NCI-H1694 (cell line): ENCODE results near the gene ANKS1A.
"Not testable (repeated sequence)": the region's sequence is repeated elsewhere in the genome, so short reads cannot be mapped to it uniquely, and the experiment has no call there.

Source experiments
- DNase-seq: peaks from one replicate; lab custom pipeline; 2025; lab: John Stamatoyannopoulos, UW

The ANKS1A gene

DNA sequence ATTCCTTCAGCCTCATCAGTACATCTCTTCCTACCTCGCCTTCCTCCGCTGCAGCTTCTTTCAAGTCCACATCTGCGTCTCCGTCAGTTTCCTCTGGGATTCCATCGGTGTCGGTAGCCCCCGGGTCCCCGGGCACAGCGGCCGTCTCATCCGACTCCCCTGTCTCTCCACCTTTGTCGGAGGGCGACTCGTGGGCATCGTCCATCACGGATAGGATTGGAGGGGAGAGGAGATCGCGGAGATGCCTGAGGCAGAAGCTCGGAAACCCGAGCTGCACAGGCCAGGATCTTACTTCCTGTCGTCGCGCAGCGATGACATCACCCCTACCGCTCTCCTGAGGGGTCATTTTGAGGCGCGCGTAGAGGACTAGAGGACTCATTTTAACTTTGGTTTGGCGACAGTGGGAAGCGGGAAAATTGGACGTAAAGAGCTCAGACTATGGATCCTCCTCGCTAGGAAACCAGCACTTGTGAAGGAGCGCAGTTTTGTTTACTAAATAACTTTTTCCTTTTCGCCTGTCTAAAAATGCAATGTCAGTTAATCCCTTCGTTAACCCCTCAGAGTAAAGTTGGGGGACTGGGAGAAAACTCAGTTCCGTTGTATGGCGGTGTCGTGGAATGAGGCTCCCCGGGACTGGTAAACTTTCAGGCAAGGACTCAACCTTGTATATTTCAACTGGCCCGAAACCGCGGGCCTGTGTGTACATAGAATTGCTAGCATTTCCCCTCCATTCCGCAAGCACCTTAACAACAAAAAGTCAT lies 1.1 kb upstream of the ANKS1A start, which contains the start of gene TAF11:
TSS of gene TAF11 (minus strand) at position 290 of the 761 bp plus-strand sequence. CDS start at position 205, 85 bp downstream.
- peak; percentile 90 for DNase-seq

DNA sequence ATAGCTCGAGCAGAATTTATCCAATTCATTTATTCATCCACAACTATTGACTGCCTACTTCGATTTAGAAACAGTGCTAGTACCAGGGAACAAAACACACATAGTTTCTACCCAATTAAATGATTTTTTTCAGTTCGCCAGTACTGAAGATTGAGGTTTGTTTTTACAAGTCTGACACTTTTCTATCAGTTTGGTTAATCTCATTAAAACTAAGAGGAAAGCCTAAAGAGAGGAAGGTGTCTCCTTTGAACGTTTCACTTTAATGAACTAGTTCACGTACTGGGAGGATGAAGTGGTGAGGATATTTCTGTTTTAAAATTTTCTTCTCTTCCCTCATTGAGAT lies 570 bp upstream of the ANKS1A start:
- no peak for DNase-seq

DNA sequence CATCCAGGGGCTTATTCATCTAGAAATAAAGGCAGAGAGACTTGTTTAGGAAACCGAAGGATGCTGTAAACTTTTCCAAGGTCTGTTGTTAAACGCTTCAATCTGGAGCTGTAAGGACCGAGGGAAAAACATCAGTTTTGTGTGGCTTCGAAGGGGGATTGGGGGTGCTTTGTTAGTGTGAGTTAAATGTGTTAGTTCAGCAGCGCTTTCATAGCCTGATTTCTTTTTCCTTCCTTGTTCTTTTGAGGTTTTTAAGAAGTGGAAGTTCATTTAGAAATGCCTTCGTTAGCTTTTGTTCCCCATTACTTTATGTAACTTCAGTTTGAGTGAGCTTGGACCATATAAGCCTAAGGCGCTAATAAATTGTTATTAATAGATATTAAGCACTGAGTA lies 1.5 kb downstream of the ANKS1A start:
- no peak for DNase-seq

DNA sequence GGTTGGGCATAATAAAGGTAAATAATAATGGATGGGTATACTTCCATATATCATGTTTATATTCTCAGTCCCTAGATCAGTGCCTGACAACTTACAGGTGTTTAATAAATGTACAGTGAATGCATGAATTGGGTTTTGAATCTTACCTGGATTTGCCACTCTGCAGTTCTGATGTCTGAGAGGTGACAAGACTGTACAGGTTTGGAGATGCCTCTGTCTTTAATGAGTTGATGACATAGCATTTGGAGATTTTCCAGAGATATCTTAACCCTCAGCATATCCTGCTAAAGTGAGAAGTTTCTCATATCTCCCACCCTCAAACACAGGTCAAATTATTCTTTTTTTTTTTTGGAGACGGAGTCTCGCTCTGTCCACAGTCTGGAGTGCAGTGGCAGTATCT lies 2.2 kb downstream of the ANKS1A start:
- no peak for DNase-seq

DNA sequence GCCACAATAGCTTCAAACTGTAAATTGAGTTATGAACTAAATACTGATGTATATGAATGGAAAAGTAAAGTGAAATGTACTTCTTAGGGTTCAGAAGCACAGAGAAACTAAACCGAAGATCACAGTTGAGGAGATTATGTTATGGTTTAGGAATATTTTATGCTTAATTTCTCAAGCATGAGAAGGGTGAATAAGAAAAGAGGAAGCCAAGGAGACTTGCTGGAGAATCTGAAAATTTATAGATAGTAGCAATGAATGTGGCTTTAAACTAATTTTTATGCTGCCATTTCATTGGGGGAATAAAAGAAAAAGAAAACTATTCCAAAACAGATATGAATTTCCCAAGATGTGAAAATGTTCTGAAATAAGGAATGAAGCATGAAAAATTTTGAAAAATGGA lies 5.6 kb downstream of the ANKS1A start:
- DNase-seq: no peak

DNA sequence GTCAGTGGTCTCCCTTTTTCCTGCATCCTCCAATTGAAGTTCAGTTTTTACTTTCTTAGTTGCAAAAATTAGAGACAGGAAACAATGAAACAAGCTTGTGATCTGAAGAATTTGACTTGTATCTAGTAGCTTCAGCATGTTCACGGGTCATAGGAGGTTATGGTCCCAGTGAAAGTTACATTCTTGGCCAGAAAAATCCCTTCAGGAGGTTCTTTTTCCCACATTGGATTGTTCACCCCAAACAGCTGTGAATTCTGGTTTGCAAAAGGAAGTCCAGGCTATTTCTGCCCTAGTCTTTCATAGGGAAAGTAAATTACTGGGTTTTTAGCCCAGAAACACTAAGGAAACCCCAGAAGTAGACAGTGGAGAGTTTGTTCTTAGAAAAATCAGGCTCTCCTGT lies 8.1 kb downstream of the ANKS1A start:
- DNase-seq: no peak

DNA sequence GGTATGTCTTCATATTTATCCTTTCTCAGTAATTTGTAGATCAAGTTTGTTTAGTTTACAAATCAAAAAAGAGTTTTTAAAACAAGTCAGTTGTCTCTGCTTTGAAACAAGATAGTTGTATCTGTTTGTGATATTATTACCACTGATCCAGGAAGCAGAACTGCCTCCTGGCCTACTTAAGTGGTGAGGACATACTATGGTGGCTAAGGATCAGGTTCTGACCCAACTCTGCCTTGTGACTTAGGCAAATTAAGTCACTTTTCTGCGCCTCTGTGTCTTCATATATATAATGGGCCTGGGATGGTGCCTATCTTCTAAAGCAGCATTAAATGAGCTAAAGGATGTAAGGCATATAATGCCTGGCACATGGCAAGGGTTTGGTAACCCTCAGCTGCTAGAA lies 8.7 kb downstream of the ANKS1A start:
- DNase-seq: no peak

DNA sequence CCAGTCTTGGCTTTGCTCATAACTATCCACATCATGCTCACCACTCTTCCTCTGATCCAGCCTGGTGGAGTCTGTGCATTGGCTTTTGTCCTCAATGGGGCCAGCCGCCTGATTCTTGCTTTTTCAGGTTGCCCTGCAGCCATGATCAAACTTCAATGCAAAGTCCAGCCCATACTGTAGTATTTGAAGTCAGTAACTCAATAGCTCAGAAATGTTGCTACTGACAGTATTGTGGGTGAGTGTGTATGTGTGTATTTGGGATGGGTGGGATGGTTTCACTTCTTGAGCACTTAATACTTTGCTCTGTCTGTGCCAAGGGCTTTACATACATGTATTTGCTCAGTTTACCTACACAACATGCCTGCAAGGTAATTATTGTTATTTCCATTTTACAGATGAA lies 10.7 kb downstream of the ANKS1A start:
- DNase-seq: not testable (repeated sequence)

DNA sequence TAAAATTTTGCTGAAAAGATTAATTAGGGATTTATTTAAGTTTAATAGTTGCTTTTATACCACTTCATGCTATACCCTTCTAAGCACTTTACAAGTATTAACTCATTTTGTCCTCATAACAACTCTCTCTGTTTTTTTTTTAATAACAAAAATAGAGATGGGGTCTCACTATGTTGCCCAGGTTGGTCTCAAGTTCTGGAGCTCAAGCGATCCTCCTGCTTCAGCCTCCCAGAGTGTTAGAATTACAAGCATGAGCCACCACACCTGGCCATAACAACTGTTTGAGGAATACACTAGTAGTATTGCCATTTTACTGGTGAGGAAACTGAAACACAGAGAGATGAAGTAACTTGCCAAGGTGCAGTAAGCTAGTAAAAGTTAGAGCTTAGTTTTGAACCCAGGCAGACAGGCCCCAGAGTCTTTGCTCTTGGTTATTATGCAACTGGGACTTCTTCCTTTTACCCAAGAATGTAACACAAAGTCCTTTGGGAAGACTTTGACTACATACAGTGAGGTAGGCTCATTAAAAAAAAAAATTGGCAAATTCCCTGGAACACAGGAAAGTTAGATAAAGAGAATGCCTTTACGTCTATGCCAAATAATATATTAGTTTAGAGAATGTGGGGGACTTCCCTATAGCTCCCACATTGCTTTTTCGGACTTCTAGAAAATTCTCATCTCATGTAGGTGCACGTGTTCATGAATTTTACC lies 11.4 kb downstream of the ANKS1A start:
- no peak for DNase-seq

DNA sequence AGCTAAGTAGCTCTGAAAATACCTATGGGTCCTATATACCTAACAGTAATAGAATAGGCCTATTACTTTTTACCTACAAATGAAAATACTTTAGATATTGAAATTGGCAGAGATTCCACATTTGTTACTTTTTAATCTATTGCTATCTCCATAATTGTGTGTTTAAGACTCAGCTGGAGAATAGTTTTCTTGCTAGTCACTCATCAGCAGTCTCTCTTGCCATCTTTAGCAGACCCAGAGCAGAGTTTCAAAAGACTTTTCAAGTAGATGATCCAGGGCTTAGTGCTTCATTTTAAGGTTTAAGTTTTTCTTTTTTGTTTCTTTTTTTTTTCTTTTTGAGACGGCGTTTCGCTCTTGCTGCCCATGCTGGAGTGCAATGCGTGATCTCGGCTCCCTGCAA lies 12.9 kb downstream of the ANKS1A start:
- no peak for DNase-seq

DNA sequence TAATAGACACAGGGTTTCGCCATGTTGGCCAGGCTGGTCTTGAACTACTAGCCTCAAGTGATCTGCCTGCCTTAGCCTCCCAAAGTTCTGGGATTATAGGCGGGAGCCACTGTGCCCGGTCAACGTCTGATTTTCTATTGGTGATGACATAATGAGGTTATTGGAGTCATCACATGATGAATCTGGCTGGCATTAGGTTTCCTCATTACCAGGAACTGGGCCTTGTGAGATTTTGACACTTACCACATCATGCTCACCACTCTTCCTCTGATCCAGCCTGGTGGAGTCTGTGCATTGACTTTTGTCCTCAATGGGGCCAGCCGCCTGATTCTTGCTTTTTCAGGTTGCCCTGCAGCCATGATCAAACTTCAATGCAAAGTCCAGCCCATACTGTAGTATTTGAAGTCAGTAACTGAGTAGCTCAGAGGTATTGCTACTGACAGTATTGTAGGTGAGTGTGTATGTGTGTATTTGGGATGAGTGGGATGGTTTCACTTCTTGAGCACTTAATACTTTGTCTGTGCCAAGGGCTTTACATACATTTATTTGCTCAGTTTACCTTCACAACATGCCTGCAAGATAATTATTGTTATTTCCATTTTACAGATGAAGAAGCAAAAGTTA lies 16.0 kb downstream of the ANKS1A start:
- DNase-seq: no peak

DNA sequence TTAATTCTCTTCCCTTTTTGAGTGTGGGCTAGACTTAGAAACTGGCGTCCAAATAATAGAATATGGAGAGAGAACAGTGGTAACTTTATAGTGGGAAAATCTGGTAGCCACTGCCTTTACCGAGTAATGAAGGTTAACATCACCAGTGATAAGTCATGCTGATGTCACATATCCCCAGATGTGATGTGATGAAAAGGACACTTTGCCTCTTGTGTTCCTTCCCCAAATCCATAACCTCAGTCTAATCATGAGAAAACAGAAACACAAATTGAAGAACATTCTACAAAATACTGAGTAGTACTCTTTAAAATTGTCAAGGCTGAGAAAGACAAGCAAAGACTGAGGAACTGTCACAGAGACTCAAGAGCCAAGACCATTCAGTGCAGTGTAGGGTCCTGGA lies 17.8 kb downstream of the ANKS1A start:
- no peak for DNase-seq

DNA sequence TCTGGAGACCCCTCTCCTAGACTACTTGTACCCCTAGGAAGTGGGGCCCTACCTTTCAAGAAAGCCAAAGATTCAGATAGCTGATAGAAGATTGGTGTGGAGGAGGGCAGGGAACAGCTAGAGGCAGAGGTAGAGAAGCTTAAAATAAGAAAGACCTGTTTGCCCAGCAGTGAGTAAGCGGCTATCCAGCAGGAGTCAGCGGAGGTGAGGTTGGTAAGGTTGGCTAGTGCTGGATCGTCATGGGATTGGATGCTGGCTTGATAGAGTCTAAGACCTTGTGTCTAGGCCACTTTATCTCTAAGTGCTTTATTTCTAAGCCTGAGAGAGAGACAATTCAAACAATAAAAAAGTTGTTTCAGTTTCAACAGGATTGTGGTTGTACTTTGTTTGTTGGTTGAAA lies 19.1 kb downstream of the ANKS1A start:
- DNase-seq: no peak

DNA sequence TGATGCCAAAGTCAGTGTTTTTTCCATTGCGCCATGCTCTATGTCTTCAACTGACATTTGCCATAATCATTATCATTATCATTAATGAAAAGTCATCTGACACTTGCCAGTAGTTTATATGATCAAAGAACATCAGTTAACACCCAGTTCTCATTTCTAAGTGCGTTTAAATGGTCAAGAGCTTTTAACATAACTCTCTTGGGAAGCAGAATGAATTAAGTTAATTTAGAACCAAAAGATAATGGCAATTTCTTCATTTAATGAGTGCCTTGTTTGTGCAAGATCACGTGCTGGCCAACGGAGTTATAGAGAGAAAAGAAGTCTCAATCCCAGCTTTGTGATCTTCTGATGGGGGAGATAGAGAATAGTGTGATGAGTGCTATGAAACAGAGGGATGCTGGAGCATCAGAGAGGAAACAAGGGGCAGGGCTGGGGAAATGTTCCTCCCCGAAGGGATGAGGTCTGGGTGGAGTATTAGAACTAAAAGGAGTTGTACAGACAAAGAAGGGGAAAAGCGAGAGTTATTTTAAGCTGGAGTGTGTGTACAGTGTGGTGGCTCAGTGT lies 20.3 kb downstream of the ANKS1A start:
- no peak for DNase-seq

DNA sequence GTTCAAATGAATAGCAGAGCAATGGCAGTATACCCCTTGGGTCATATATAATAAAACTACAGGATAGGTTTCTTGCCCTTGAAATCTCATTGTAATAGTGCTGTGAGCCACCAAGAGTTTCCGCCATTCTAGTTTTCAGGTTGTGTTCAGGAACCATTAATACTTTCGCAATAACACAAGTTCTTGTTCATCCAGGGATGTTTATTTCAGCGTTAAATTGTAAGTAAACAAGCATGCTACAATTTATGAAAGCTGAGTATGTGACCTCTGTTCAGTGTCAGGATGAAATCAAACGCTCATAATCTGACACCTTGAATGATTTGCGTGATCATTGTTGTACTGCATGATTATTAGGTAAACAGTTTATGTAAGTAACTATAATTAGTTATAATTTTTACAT lies 22.8 kb downstream of the ANKS1A start:
- DNase-seq: no peak

DNA sequence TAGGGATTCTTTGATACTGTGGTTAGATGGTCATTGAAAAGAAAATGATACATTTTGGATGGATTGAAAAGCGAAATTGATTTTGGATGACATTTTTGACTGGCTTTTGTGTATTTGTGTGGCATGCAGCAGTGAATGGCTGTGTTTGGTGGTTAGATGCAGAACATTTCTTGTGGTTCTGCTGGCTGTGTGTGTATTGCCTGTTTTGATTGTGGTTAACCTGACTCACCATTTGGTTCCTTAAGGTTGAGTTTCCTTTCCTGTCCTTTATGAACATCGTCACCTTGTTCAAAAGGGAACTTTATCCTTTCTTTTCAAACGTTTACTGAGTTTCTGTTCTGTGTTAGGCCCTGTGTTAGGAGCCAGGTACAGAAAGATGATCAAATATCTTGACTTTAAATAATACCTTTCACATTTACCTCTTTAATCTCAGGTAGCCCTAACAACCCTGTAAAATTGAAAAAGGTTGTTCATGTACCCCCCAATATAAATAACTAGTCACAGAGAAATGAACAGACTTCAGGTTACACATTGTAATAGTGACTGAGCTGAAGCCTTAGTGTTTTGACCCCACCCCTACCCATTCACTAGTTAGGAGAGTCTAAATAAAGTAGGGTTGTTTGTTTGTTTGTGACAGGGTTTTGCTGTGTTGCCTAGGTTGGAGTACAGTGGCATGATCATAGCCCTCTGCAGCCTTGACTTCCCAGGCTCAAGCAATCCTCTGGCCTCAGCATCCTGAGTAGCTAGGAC lies 23.8 kb downstream of the ANKS1A start:
- DNase-seq: no peak

DNA sequence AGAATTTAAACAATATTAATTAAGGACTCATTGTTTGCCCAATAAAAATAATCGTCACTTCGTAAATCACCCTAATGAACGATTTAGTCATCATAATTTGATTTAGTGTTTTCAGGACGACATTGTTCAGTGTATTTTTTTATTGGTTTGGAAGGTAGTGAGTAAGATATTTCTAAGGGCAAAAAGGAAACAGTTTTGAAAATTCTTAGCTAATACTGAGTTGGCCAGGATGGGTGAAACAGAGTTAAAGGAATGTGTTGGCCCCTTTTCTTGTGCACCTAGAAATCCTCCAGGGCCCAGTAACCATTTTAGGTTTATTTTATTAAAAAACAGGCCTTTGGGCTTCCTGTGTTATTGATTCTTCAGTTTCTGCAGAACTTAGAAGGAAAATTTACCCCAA lies 25.3 kb downstream of the ANKS1A start:
- DNase-seq: no peak

DNA sequence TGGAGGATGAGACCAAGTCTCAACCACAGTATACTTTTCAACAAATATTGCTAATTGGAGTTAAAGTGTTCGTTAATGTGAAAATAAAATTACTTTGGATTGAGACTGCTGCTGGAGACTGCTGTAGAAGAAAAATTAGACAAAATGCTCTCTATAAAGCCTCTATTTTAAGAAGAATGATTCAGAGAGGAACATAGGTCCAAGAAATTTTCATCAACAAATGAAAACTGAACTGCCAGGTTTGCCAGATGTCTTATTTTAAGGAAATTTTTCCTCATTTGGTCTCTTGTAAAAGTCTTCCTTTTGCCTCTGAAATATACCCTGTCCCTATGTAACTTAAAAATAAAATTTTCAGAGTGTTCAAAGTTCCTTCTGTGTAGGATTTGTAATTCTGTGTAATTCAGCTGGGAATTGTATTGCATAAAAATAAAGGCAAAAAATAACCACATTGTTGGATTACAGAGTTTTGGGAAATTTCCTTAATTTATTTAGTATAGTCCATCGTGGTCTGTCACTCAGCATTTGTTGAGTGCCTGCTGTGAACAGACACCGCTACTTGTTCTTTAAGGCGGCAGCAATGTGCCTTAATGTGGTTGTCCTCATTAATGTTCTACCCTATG lies 27.4 kb downstream of the ANKS1A start:
- DNase-seq: no peak

DNA sequence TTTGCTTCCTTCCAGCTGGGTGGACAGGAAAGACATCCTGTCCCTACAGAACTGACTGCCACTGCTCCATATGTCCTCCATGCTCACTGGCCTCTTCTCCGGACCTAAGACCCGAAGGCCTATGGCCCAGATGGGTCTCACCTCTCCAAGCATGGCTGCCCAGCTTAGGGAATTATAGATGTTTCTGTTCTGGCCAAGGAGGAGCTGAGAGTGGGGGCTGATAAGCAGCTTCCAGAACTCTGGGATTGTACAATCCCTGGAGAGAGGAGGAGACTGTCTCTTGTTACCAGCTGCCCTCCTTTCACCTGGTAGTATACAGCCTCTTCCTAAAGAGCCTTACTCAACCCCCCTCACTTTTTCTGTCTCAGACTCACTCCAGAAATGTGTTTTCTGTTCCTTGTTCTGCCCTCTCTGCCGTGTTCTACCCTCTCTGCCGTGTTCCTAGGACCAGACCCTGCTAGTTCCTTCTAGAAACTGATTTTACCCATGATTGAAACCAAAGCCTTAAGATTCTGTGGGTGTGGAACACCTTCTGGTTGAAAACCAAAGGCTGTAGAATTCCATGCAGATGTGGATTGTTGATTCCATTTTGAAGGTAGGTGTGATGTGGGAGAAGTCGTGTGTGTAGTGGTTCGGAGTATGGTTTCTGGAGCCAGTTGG lies 28.7 kb downstream of the ANKS1A start:
- no peak for DNase-seq

DNA sequence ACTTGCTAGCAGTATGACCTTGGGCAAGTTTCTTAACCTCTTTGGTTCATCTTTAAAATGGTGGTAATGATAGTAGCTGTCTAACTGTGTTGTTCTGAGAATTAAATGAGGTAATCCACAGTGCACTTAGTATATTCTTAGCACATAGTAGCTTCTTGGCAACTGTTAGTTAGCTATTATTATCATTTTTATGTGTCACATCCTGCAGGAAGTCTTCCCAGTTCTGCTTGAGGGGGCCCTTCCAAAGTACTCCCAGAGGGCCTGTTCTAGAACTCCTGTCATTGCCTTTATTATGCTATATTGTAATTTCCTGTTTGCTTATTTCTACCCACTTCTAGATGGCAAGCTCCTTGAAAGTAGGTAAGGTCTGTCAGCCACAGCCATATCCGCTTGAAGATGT lies 30.6 kb downstream of the ANKS1A start:
- DNase-seq: no peak

DNA sequence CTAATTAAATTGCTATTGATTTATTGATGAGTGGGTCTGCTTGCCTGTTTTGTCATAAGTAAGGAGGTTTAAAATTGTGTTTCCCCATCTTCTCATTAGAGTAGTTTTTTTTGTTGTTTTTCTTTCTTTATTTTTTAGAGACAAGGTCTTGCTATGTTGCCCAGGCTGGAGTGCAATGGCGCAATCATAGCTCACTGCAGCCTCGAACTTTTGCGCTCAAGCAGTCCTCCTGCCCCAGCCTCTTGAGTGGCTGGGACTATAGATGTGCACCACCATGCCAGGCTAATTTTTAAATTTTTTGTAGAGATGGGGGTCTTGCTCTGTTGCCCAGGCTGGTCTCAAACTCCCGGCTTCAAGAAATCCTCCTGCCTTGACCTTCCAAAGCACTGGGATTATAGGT lies 31.0 kb downstream of the ANKS1A start:
- DNase-seq: no peak
